ENCODE results near the gene UBA7. TPM values are rescaled to one million over a fixed set of nuclear protein-coding genes. Genes with fewer than 3 reads are reported as not detected.

UBA7 gene
- total and polyA plus RNA-seq, 2 of the 13 experiments (the other 11 are each of a cell fraction or from before 2014, with no cell fraction given) = 9.5 to 16.5 TPM

- ChIA-PET CTCF (ENCODE audit: low intra/inter-chr PET ratio, low total read pairs) (no interaction called here), POLR2A (no interaction called here)
- Histone ChIP-seq H3K4me3 (replicated peaks in 1 of 3; ENCODE audit: insufficient read depth in 1 of 3, low read depth in 2 of 3, low read length in 3 of 3) (no peak overlapping the region), H3K9ac (ENCODE audit: insufficient read depth, low read depth, low read length) (no peak overlapping the region), H3K79me2 (ENCODE audit: insufficient read depth, low read length) (no peaks in the 10 kb centered on the region), H3K27me3 (ENCODE audit: control insufficient read depth in 1 of 2, insufficient read depth in 2 of 2, low read length in 2 of 2) (peaks cover 0 to 1% of the 10 kb centered on the region in 2 experiments; a peak in 1 of 5 replicates), H3K4me1 (ENCODE audit: insufficient read depth, low read length) (peaks cover 44% of the 10 kb centered on the region), H3K4me2 (ENCODE audit: low read depth, low read length) (peak overlapping the region; percentile 0; the same call in 1 of the 2 replicates), H2AFZ (ENCODE audit: low read length) (no peak overlapping the region), H3K27ac (ENCODE audit: extremely low read length, insufficient read depth, low read length) (no peak overlapping the region), H3K9me3 (ENCODE audit: low read length) (no peaks in the 10 kb centered on the region), H3K36me3 (replicated peaks in 1 of 2; ENCODE audit: control insufficient read depth in 1 of 2, insufficient read depth in 2 of 2, low read length in 2 of 2) (no peaks in the 10 kb centered on the region), H4K20me1 (ENCODE audit: insufficient read depth, low read length) (no peaks in the 10 kb centered on the region)
- FAIRE-seq (no peak), DNase-seq (ENCODE audit: low spot score) (no peak), ATAC-seq (peak; percentile 13)
- BruUV-seq (replicated peaks) = no TSS peak
- in situ Hi-C loops (cut with HindIII; ENCODE audit: extremely low pct_ligation_motif_present, low pct_unique_long_range_greater_than_20kb) (no loop called here), intact Hi-C loops (cut with micrococcal nuclease; ENCODE audit: unreplicated experiment) (no loop called here)
- TF ChIP-seq ARID3A (IDR thresholded peaks at IDR 0.05; ENCODE audit: low read depth, low read length) (no peak), TFDP1 (CRISPR knock-in tag; IDR thresholded peaks at IDR 0.05; ENCODE audit: borderline replicate concordance) (no peak), SUZ12 (IDR thresholded peaks at IDR 0.05; ENCODE audit: low read depth, low read length) (no peak), RERE (CRISPR knock-in tag; IDR thresholded peaks at IDR 0.05; ENCODE audit: low read depth) (no peak)
- WGBS (ENCODE audit: low lambda C conversion rate) = 67% methylated on average over 1 of the region's 4 CpGs
Observed at GRCh38 chr3:49794431-49794830, 19.3 kb downstream of the UBA7 start.

Data from HepG2 (cell line).